ENCODE data around the gene SLC38A11. TPM values are rescaled to one million over a fixed set of nuclear protein-coding genes. Genes with fewer than 3 reads are reported as not detected.

The SLC38A11 gene
- total and polyA plus RNA-seq, 2 of the 13 experiments (the other 11 are each of a cell fraction or from before 2014, with no cell fraction given) = 14.0 to 14.3 TPM

- Histone ChIP-seq H3K4me2 (ENCODE audit: low read depth, low read length) (no peak overlapping the region), H3K27ac (ENCODE audit: extremely low read length, insufficient read depth, low read length) (no peak overlapping the region), H3K4me3 (replicated peaks in 1 of 3; ENCODE audit: insufficient read depth in 1 of 3, low read depth in 2 of 3, low read length in 3 of 3) (no peak overlapping the region), H4K20me1 (ENCODE audit: insufficient read depth, low read length) (no peaks in the 10 kb centered on the region), H3K9ac (ENCODE audit: insufficient read depth, low read depth, low read length) (no peak overlapping the region), H3K4me1 (ENCODE audit: insufficient read depth, low read length) (peaks cover 22% of the 10 kb centered on the region), H2AFZ (ENCODE audit: low read length) (no peak overlapping the region), H3K9me3 (ENCODE audit: low read length) (no peaks in the 10 kb centered on the region), H3K36me3 (replicated peaks in 1 of 2; ENCODE audit: control insufficient read depth in 1 of 2, insufficient read depth in 2 of 2, low read length in 2 of 2) (no peaks in the 10 kb centered on the region), H3K79me2 (ENCODE audit: insufficient read depth, low read length) (peaks cover 2% of the 10 kb centered on the region), H3K27me3 (ENCODE audit: control insufficient read depth in 1 of 2, insufficient read depth in 2 of 2, low read length in 2 of 2) (no peaks in the 10 kb centered on the region)
- 96% methylated on average over 3 of the region's 3 CpGs for WGBS (ENCODE audit: low lambda C conversion rate)
- FAIRE-seq = no peak
- ATAC-seq = no peak
- in situ Hi-C loops (cut with HindIII; ENCODE audit: extremely low pct_ligation_motif_present, low pct_unique_long_range_greater_than_20kb) (no loop called here), intact Hi-C loops (cut with micrococcal nuclease; ENCODE audit: unreplicated experiment) (no loop called here)
- DNase-seq (ENCODE audit: low spot score) = no peak
- POLR2A ChIA-PET = interaction anchor here (0.8 to 1.2 kb wide), 2 partner anchors 12 to 81 kb away, joined by 3 read pairs; partner anchors contain the start of gene COBLL1
- BruUV-seq (replicated peaks) = no TSS peak
- CTCF ChIA-PET (ENCODE audit: low intra/inter-chr PET ratio, low total read pairs) = no interaction called here
- no peak for TF ChIP-seq POGK (CRISPR knock-in tag; conservative IDR thresholded peaks at IDR 0.05)
- TF ChIP-seq THAP9 (CRISPR knock-in tag; IDR thresholded peaks at IDR 0.05; ENCODE audit: borderline replicate concordance) = no peak
- no peak for TF ChIP-seq ZNF737 (CRISPR knock-in tag; IDR thresholded peaks at IDR 0.05; ENCODE audit: borderline replicate concordance)
- TF ChIP-seq NAIF1 (CRISPR knock-in tag; IDR thresholded peaks at IDR 0.05; ENCODE audit: borderline replicate concordance) = no peak
- TF ChIP-seq CREM (IDR thresholded peaks at IDR 0.05) = no peak
- TF ChIP-seq CREM (CRISPR knock-in tag; IDR thresholded peaks at IDR 0.05) = no peak
- no peak for TF ChIP-seq ZNF350 (CRISPR knock-in tag; IDR thresholded peaks at IDR 0.05; ENCODE audit: borderline replicate concordance, low read depth)
- TF ChIP-seq GTF2F1 (IDR thresholded peaks at IDR 0.05; ENCODE audit: low read length) = no peak
- no peak for TF ChIP-seq ZNF326 (CRISPR knock-in tag; IDR thresholded peaks at IDR 0.05; ENCODE audit: borderline replicate concordance)
- no peak for TF ChIP-seq MTF2 (CRISPR knock-in tag; IDR thresholded peaks at IDR 0.05; ENCODE audit: borderline replicate concordance)
- TF ChIP-seq ZBTB33 (CRISPR knock-in tag; IDR thresholded peaks at IDR 0.05) = no peak
- TF ChIP-seq DMAP1 (CRISPR knock-in tag; IDR thresholded peaks at IDR 0.05) = no peak
- no peak for TF ChIP-seq HES4 (CRISPR knock-in tag; IDR thresholded peaks at IDR 0.05; ENCODE audit: borderline replicate concordance)
- TF ChIP-seq PLSCR1 (CRISPR knock-in tag; IDR thresholded peaks at IDR 0.05; ENCODE audit: borderline replicate concordance) = no peak
- TF ChIP-seq ZNF577 (CRISPR knock-in tag; IDR thresholded peaks at IDR 0.05; ENCODE audit: borderline replicate concordance, low read depth) = no peak
- no peak for TF ChIP-seq KLF16 (CRISPR knock-in tag; IDR thresholded peaks at IDR 0.05)
- no peak for TF ChIP-seq ZNF274 (CRISPR knock-in tag; IDR thresholded peaks at IDR 0.05)
Measured at GRCh38 chr2:164922134-164922533, 33.2 kb downstream of the SLC38A11 start.

Data from HepG2 (cell line).